Non-pigmented ciliary epithelial cell (primary cell): Measurements from ENCODE around the gene AP4B1.
A peak's percentile ranks its signal among the peaks of the same experiment; 100 is the strongest.
"Not testable (repeated sequence)": the region's sequence is repeated elsewhere in the genome, so short reads cannot be mapped to it uniquely, and the experiment has no call there.

Experiments
- DNase-seq: peaks from one replicate; pipeline ENCODE4 v3.0.0-alpha.2; 2010; ENCODE audit warnings: low read depth

AP4B1 gene

GRCh38 chr1:113904674-113905434 is at the start of gene AP4B1, which contains the start of gene DCLRE1B:
Gene AP4B1, minus strand, starts transcription at chr1:113904799. Its CDS starts 82 bp downstream, at chr1:113904717.
Gene DCLRE1B, plus strand, starts transcription at chr1:113905326. Its CDS starts 261 bp downstream, at chr1:113905587.
- peak; percentile 100 for DNase-seq

DNA sequence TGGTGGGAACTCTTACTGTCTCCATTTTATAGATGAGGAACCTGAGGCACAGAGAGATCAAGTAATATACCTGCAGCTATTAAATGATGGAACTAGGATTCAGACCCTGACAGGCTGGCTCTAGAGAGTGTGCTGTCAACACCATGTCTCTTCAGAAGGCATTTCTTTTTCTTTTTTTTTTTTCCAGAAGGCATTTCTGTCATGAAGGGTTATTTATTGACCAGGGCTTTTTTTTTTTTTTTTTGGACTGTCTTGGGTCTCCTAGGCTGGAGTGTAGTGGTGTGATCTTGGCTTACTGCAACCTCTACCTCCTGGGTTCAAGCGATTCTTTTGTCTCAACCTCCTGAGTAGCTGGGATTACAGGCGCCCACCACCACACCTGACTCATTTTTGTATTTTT is 47.1 kb upstream of the AP4B1 start:
- DNase-seq = no peak

DNA sequence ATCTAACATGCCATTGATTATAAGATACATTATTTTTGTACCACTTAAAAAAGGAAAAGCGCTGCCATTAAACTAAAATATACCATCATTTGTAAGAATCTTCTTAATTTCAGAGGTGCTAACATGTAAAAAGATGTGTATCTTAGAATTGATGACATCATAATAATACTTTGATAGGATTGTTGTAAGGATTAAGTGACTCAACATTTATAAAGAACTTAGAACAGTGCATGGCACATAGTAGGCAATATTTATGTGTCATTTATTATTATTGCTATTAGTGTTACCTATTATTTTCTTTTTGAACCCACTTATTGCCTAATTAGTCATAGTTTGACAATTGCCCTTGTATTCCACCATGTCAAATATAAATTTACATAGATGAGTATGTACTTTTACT is 46.3 kb upstream of the AP4B1 start:
- no peak for DNase-seq

DNA sequence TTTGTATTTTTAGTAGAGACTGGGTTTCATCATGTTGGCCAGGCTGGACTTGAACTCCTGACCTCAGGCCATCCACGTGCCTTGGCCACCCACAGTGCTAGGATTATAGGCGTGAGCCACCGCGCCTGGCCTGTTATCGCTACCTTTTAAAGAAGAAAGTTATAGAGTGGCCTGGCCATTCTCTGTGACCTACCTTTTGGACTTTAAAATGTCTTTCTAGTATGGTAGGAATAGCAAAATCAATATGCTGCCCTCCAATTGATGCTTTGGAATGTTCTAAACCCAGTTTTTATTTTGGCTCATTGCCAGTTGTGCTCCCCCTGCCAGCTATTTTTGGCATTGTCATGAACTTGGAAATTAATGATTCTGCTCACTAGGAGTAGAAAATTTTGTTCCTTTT is 44.4 kb upstream of the AP4B1 start:
- no peak for DNase-seq

DNA sequence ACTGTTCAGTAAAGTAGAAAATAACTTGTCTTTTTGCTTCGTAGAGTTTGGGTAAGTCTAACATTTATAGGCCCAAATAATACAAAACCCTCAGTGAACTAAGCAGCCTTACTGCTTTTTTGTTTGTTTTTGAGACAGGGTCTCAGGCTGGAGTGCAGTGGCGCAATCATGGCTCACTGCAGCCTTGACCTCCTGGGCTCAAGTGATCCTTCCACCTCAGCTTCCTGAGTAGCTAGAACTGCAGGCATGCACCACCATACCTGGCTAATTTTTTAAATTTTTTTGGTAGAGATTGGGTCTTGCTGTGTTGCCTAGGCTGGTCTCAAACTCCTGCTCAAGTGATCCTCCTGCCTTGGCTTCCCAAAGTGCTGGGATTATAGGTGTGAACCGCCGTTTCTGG is 43.6 kb upstream of the AP4B1 start:
- DNase-seq = not testable (repeated sequence)

DNA sequence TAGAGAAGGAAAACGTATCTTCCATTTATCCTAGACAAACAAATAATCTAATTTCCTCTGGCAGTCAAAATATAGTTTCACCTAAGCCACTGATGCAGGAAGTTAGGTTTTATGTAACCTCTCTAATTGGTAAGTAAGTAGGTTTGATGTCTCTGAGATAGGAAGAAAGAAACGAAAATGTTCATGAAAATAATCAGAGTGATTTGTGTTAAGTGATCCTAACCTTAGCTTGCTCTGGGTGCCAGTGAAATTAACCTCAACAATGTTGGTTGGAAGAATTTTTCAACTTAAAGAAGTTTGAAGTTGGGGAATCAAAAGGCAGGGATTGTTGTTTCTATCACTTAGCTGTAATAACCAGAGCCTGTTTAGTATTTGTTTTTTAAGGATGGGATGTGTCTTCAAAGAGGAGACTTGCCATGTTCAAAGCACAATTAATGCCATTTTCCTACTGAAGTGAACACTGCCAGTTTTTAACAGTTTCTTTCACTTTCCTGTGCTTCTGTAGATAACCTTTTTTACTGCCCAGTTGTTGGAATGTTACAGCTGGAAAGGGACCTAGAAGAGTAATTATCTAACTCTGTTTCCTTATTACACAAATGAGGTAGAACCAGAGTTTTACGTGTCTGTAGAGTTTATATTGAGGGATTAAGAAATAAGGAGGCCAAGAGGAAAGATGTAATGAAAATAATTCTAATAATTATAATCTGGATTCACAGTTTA is 42.9 kb upstream of the AP4B1 start:
- DNase-seq = no peak

DNA sequence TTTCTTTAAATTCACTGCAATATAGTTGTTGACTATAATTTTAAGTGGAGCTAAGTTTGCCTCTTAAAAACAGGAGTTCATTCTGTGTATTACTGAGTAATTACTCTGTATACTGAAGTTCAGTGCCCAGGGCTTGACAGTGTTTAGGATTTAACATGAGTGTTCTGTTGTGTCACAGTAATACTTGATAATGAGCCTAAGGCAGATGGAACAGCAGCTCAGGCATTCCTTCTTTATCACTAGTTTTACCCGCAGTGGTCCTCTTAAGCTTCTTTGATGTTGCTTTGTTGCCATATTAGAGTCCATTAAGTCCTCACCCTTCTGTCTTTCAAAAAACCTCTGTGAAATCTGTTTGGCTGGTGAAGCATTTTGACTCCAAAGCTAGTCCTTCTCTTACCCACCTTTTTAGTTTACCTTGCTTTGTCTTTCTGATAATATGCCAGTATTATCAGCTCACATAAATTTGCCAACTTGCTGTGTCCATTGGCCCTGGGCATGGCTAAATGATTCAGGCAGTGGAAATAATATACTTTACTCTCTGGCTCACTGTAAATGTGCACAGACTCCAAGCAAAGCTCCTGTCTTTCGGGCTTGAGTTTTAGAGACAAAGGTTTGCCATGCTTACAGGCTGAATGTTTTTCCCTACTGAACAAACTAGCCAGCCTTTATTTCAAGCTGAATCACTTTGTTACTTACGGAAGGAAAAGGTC is 42.2 kb upstream of the AP4B1 start:
- DNase-seq = no peak

- DNase-seq = no peak
Observed at GRCh38 chr1:113946112-113946511, 41.5 kb upstream of the AP4B1 start.

- no peak for DNase-seq
Observed at GRCh38 chr1:113945329-113945728, 40.7 kb upstream of the AP4B1 start.

DNA sequence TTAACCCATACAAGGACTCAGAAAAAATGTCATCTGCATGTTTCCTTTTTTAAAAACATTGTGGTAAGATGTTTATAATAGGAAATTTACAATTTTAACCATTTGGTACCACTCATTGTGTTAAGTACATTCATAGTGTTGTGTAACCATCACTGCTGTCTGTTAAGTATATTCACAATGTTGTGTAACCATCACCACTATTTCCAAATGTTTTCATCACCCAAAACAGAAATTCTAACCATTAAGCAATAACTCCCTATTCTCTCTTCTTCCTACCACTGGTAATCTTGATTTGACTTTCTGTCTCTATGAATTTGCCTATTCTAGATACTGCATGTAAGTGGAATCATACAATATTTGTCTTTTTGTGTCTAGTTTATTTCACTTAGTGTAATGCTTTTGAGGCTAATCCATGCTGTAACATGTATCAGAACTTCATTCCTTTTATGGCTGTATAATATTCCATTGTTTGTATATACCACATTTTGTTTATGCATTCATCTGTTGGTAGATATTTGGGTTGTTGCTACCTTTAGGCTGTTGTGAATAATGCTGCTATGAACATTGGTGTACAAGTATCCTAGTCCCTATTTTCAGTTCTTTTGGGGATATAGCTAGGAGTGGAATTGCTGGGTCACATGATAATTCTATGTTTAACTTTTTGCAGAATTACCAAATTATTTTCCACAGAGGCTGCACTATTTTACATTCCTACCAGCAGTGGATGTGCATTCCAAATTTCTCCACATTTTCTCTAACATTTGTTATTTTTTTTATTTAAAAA is 38.6 kb upstream of the AP4B1 start:
- no peak for DNase-seq

GRCh38 chr1:113942527-113942926 is 37.9 kb upstream of the AP4B1 start:
- no peak for DNase-seq

GRCh38 chr1:113941245-113941559 is 36.6 kb upstream of the AP4B1 start:
- DNase-seq = no peak

GRCh38 chr1:113940365-113941244 is 36.0 kb upstream of the AP4B1 start:
- DNase-seq = no peak

DNA sequence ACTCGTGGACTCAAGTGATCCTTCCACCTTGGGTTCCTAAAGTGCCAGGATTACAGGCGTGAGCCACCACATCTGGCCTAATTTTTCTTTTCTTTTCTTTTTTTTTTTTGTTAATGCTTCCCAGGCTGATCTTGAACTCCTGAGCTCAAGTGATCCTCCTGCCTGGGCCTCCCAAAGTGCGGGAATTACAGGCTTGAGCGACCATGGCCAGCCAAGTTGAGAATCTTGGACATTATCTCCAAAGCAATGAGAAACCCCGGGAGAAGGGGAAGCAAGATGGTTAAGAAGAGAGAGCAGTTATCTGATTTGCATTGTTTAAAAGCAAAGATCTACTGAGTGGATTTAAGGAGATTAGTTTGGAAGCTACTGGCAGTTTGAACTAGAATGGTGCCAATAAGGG is 33.6 kb upstream of the AP4B1 start:
- no peak for DNase-seq

DNA sequence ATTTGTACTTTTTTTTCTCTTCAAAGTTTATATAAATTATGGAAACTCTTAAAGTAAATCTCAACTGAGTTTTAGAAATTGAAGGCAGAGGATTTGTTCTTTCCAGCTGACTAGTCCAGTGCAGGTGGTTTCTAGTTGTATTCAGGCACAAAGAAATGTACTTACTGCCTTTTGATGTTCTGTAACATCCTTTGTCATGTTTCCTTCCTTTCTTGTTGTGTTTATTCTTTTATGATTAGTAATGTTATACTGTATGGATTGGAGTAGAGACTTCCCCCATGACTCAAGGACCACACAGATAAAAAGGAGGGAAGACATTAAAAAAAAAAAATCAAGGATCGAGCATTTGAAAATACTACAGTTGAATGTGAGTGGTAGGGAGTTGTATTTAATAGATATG is 32.5 kb upstream of the AP4B1 start:
- no peak for DNase-seq

- no peak for DNase-seq
Observed at GRCh38 chr1:113935970-113936369, 31.4 kb upstream of the AP4B1 start.

- no peak for DNase-seq
Observed at GRCh38 chr1:113935176-113935575, 30.6 kb upstream of the AP4B1 start.

DNA sequence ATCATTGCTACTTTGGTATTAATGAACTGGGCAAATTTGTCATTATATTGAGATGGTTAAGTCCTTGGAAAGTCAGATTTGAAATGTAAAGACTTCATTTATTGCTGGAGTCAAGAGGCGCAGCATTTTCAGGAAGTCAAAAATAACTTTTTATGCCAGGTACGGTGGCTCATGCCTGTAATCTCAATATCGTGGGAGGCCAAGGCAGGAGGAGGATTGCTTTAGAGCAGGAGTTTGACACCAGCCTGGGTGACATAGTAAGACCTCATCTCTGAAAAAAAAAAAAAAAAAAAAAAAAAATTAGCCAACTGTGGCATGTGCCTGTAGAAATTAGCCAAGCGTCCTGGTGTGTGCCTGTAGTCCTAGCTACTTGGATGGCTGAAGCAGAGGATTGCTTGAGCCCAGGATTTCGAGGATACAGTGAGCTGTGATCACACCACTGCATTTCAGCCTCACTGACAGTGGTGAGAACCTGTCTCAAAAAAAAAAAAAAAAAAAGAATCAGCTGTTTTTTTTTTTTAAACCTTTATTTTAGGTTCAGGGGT is 30.0 kb upstream of the AP4B1 start:
- DNase-seq = no peak

GRCh38 chr1:113934006-113934405 is 29.4 kb upstream of the AP4B1 start:
- no peak for DNase-seq

GRCh38 chr1:113931451-113931851 is 26.9 kb upstream of the AP4B1 start:
- DNase-seq = no peak
